Measurements from ENCODE around the gene DYNLT2. TPM values are rescaled to one million over a fixed set of nuclear protein-coding genes. Genes with fewer than 3 reads are reported as not detected.

DYNLT2 gene
- polyA plus RNA-seq, 1 of the 3 experiments (the other 2 are of a cell fraction), result 0.81 TPM

DNA sequence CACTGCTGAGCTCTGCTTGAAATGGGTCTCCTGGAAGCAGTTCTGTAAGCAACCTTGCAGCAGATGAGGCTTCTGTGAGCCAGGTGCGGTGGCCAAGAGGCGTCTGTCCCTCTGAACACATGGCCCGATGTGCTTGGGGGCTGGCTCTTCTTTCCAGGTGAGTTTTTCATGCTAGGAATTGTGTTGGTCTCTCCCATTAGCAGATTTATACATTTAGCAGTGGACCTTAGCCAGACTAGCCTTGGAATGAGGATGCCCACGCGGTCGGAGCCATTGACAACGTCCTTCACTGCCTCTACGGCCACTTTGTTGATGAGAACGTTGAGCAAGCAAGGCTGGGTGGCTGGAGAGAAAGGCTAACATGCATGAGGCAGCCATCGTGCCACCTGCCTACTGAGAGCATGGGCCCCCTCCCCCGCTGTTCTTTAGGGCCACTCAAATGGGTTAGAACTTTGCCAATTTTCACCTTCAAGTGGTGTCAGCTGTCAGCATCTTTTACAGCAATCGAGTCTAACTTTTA, 33.5 kb upstream of the DYNLT2 start:
- Histone ChIP-seq H2AFZ (ENCODE audit: low read depth) (no peak overlapping the region), H3K27me3 (ENCODE audit: insufficient read depth) (no peaks in the 10 kb centered on the region), H3K4me2 (no peak overlapping the region), H3K9ac (no peak overlapping the region), H4K20me1 (ENCODE audit: insufficient read depth) (no peaks in the 10 kb centered on the region), H3K9me3 (no peaks in the 10 kb centered on the region), H3K79me2 (ENCODE audit: insufficient read depth) (no peaks in the 10 kb centered on the region), H3K9me2 (no peaks in the 10 kb centered on the region), H3K36me3 (replicated peaks in 1 of 2; ENCODE audit: control insufficient read depth in 1 of 2, insufficient read depth in 2 of 2, low read length in 1 of 2) (peaks cover 0 to 14% of the 10 kb centered on the region in 2 experiments), H3K4me3 (ENCODE audit: low read depth in 2 of 2, low read length in 1 of 2) (no peak overlapping the region), H3K27ac (ENCODE audit: low read depth in 2 of 2, low read length in 1 of 2) (no peak overlapping the region), H3F3A (replicated peaks; ENCODE audit: insufficient read depth) (no peaks in the 10 kb centered on the region), H3K4me1 (ENCODE audit: control insufficient read depth in 1 of 2, insufficient read depth in 2 of 2, low read depth in 1 of 2, low read length in 1 of 2) (peaks cover 0 to 3% of the 10 kb centered on the region in 2 experiments; a peak in 1 of 4 replicates)
- ChIA-PET CTCF (no interaction called here), POLR2A (no interaction called here)
- DNase-seq, result no peak
- 94% methylated on average over 5 of the region's 12 CpGs for WGBS (ENCODE audit: low lambda C conversion rate)
- TF ChIP-seq RAD21 (IDR thresholded peaks at IDR 0.05; ENCODE audit: low read length), result no peak
- TF ChIP-seq MEF2A (IDR thresholded peaks at IDR 0.05; ENCODE audit: borderline replicate concordance, low read depth), result no peak
- TF ChIP-seq RXRA (IDR thresholded peaks at IDR 0.05; ENCODE audit: borderline replicate concordance, low read depth), result no peak
- TF ChIP-seq JUND (IDR thresholded peaks at IDR 0.05), result no peak
- TF ChIP-seq, protein P1, sequence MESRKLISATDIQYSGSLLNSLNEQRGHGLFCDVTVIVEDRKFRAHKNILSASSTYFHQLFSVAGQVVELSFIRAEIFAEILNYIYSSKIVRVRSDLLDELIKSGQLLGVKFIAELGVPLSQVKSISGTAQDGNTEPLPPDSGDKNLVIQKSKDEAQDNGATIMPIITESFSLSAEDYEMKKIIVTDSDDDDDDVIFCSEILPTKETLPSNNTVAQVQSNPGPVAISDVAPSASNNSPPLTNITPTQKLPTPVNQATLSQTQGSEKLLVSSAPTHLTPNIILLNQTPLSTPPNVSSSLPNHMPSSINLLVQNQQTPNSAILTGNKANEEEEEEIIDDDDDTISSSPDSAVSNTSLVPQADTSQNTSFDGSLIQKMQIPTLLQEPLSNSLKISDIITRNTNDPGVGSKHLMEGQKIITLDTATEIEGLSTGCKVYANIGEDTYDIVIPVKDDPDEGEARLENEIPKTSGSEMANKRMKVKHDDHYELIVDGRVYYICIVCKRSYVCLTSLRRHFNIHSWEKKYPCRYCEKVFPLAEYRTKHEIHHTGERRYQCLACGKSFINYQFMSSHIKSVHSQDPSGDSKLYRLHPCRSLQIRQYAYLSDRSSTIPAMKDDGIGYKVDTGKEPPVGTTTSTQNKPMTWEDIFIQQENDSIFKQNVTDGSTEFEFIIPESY (IDR thresholded peaks at IDR 0.05; ENCODE audit: borderline replicate concordance, low read depth), result no peak
- no peak for TF ChIP-seq ELF1 (IDR thresholded peaks at IDR 0.05)
- no peak for TF ChIP-seq TAF1 (IDR thresholded peaks at IDR 0.05; ENCODE audit: borderline replicate concordance, low read depth, low read length)
- TF ChIP-seq, protein P2, sequence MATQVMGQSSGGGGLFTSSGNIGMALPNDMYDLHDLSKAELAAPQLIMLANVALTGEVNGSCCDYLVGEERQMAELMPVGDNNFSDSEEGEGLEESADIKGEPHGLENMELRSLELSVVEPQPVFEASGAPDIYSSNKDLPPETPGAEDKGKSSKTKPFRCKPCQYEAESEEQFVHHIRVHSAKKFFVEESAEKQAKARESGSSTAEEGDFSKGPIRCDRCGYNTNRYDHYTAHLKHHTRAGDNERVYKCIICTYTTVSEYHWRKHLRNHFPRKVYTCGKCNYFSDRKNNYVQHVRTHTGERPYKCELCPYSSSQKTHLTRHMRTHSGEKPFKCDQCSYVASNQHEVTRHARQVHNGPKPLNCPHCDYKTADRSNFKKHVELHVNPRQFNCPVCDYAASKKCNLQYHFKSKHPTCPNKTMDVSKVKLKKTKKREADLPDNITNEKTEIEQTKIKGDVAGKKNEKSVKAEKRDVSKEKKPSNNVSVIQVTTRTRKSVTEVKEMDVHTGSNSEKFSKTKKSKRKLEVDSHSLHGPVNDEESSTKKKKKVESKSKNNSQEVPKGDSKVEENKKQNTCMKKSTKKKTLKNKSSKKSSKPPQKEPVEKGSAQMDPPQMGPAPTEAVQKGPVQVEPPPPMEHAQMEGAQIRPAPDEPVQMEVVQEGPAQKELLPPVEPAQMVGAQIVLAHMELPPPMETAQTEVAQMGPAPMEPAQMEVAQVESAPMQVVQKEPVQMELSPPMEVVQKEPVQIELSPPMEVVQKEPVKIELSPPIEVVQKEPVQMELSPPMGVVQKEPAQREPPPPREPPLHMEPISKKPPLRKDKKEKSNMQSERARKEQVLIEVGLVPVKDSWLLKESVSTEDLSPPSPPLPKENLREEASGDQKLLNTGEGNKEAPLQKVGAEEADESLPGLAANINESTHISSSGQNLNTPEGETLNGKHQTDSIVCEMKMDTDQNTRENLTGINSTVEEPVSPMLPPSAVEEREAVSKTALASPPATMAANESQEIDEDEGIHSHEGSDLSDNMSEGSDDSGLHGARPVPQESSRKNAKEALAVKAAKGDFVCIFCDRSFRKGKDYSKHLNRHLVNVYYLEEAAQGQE (IDR thresholded peaks at IDR 0.05; ENCODE audit: low read depth, low read length), result no peak
- no peak for TF ChIP-seq GATA2 (CRISPR knock-in tag; IDR thresholded peaks at IDR 0.05)
- TF ChIP-seq SIN3A (IDR thresholded peaks at IDR 0.05; ENCODE audit: borderline replicate concordance, low read depth, low read length), result no peak
- no peak for TF ChIP-seq POLR2AphosphoS5 (IDR thresholded peaks at IDR 0.05; ENCODE audit: low read depth, low read length)
- TF ChIP-seq TCF12 (IDR thresholded peaks at IDR 0.05), result no peak
- TF ChIP-seq RCOR1 (IDR thresholded peaks at IDR 0.05; ENCODE audit: low read length), result no peak
- TF ChIP-seq, protein P3, sequence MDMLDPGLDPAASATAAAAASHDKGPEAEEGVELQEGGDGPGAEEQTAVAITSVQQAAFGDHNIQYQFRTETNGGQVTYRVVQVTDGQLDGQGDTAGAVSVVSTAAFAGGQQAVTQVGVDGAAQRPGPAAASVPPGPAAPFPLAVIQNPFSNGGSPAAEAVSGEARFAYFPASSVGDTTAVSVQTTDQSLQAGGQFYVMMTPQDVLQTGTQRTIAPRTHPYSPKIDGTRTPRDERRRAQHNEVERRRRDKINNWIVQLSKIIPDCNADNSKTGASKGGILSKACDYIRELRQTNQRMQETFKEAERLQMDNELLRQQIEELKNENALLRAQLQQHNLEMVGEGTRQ (IDR thresholded peaks at IDR 0.05; ENCODE audit: borderline replicate concordance, low read depth, low read length), result no peak
- TF ChIP-seq EP300 (IDR thresholded peaks at IDR 0.05; ENCODE audit: borderline replicate concordance in 1 of 2, low read depth in 1 of 2, low read length in 1 of 2), result no peak
- no peak for TF ChIP-seq CHD2 (IDR thresholded peaks at IDR 0.05; ENCODE audit: low read length, partially characterized antibody)
- TF ChIP-seq FOXJ3 (CRISPR knock-in tag; IDR thresholded peaks at IDR 0.05), result no peak
- no peak for TF ChIP-seq SMC3 (IDR thresholded peaks at IDR 0.05; ENCODE audit: low read depth, low read length)
- TF ChIP-seq FOXM1 (IDR thresholded peaks at IDR 0.05; ENCODE audit: low read depth), result no peak
